Loucy (cell line): Measurements from ENCODE around the gene FGFR2.

Experiments
- H2AFZ ChIP-seq: fragments of 200-600 bp; sonication (generic); 2 replicates; pipeline ENCODE4 v1.6.0; 2016; ENCODE audit warnings: antibody characterized with exemption, mild to moderate bottlenecking, low read length, moderate library complexity
- H3F3A ChIP-seq: fragments of 200-600 bp; 2 replicates; pipeline ENCODE4 v1.6.0; 2016; ENCODE audit warnings: antibody characterized with exemption, low read depth, mild to moderate bottlenecking
- H3K27me3 ChIP-seq: fragments of 200-600 bp; sonication (generic); 2 replicates; pipeline ENCODE4 v1.6.1; 2014; ENCODE audit warnings: low read length, mild to moderate bottlenecking; ENCODE audit not compliant: insufficient read depth, poor library complexity, severe bottlenecking
- H3K36me3 ChIP-seq: fragments of 200-600 bp; sonication (generic); 2 replicates; pipeline ENCODE4 v1.6.1; 2016; ENCODE audit warnings: low read length; ENCODE audit not compliant: insufficient read depth
- H3K4me1 ChIP-seq: fragments of 200-600 bp; sonication (generic); 2 replicates; pipeline ENCODE4 v1.5.1; 2014; ENCODE audit warnings: low read length, mild to moderate bottlenecking; ENCODE audit not compliant: insufficient read depth, poor library complexity, severe bottlenecking
- H3K4me2 ChIP-seq: fragments of 200-600 bp; sonication (generic); 2 replicates; pipeline ENCODE4 v1.6.0; 2014; ENCODE audit warnings: antibody characterized with exemption, low read length, low read depth, mild to moderate bottlenecking; ENCODE audit not compliant: poor library complexity, severe bottlenecking
- H3K4me3 ChIP-seq: fragments of 200-600 bp; sonication (generic); 2 replicates; pipeline ENCODE4 v1.5.1; 2014; ENCODE audit warnings: low read length, mild to moderate bottlenecking, mixed read lengths; ENCODE audit not compliant: poor library complexity, severe bottlenecking
- H3K79me2 ChIP-seq: fragments of 200-600 bp; sonication (generic); 2 replicates; pipeline ENCODE4 v1.6.1; 2014; ENCODE audit warnings: low read length; ENCODE audit not compliant: insufficient read depth
- H3K9ac ChIP-seq: fragments of 200-600 bp; sonication (generic); 2 replicates; pipeline ENCODE4 v1.6.0; 2014; ENCODE audit warnings: mild to moderate bottlenecking, low read depth, low read length, moderate library complexity; ENCODE audit not compliant: poor library complexity, severe bottlenecking
- H3K9me2 ChIP-seq: fragments of 200-600 bp; sonication (generic); replicated peaks from 2 replicates; pipeline ENCODE4 v1.6.1; 2016; ENCODE audit warnings: low read depth, low read length, mixed read lengths
- H3K9me3 ChIP-seq: fragments of 200-600 bp; sonication (generic); 2 replicates; pipeline ENCODE4 v1.6.1; 2014; ENCODE audit warnings: mild to moderate bottlenecking, antibody characterized with exemption, low read length, low read depth; ENCODE audit not compliant: insufficient read depth
- H4K20me1 ChIP-seq: fragments of 200-600 bp; sonication (generic); 2 replicates; pipeline ENCODE4 v1.6.0; 2014; ENCODE audit warnings: antibody characterized with exemption, low read length, mild to moderate bottlenecking; ENCODE audit not compliant: insufficient read depth, poor library complexity, severe bottlenecking
- EZH2phosphoT487 ChIP-seq: fragments of 200-600 bp; IDR thresholded peaks from 2 replicates; pipeline ENCODE4 v1.6.1; 2018; ENCODE audit warnings: antibody characterized with exemption, mild to moderate bottlenecking, moderate library complexity, borderline replicate concordance
- TF ChIP-seq, protein P1 (sequence below): fragments of 200-600 bp; sonication (generic); conservative IDR thresholded peaks from 2 replicates; pipeline ENCODE4 v1.5.1; 2014; ENCODE audit warnings: mild to moderate bottlenecking, antibody characterized with exemption, low read length

Gene FGFR2

DNA sequence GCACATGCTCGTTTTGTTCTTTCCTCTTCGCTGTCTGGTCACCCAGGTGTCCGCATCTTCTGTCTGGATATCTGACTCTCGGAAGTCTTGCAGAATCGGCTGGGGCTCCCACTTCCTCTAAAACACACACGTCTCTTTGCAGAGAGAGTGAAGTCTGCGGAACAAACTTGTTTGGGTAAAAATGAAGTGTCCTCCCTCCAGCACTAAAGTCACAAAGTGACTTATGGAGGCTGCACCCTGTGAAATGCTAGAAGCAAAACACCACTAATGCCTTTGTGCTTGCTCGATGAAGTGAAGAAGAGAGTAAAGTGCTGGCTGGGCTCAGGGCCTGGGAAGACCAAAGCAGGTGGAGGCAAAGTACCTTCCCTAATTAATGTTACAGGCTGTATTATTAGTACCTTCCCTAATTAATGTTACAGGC lies 71.4 kb downstream of the FGFR2 start:
- Histone ChIP-seq H3K9ac (no peak overlapping the region), H3K4me1 (no peaks in the 10 kb centered on the region), H3K4me3 (no peak overlapping the region), H3K4me2 (no peak overlapping the region), H3K27me3 (no peaks in the 10 kb centered on the region), H3F3A (no peaks in the 10 kb centered on the region), H4K20me1 (no peaks in the 10 kb centered on the region), H3K36me3 (no peaks in the 10 kb centered on the region), H3K9me3 (no peaks in the 10 kb centered on the region; the same call in 1 of the 2 replicates), H3K79me2 (no peaks in the 10 kb centered on the region), H3K9me2 (no peaks in the 10 kb centered on the region), H2AFZ (no peak overlapping the region)
- TF ChIP-seq EZH2phosphoT487 = no peak
- TF ChIP-seq, protein P1, sequence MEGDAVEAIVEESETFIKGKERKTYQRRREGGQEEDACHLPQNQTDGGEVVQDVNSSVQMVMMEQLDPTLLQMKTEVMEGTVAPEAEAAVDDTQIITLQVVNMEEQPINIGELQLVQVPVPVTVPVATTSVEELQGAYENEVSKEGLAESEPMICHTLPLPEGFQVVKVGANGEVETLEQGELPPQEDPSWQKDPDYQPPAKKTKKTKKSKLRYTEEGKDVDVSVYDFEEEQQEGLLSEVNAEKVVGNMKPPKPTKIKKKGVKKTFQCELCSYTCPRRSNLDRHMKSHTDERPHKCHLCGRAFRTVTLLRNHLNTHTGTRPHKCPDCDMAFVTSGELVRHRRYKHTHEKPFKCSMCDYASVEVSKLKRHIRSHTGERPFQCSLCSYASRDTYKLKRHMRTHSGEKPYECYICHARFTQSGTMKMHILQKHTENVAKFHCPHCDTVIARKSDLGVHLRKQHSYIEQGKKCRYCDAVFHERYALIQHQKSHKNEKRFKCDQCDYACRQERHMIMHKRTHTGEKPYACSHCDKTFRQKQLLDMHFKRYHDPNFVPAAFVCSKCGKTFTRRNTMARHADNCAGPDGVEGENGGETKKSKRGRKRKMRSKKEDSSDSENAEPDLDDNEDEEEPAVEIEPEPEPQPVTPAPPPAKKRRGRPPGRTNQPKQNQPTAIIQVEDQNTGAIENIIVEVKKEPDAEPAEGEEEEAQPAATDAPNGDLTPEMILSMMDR = no peak

DNA sequence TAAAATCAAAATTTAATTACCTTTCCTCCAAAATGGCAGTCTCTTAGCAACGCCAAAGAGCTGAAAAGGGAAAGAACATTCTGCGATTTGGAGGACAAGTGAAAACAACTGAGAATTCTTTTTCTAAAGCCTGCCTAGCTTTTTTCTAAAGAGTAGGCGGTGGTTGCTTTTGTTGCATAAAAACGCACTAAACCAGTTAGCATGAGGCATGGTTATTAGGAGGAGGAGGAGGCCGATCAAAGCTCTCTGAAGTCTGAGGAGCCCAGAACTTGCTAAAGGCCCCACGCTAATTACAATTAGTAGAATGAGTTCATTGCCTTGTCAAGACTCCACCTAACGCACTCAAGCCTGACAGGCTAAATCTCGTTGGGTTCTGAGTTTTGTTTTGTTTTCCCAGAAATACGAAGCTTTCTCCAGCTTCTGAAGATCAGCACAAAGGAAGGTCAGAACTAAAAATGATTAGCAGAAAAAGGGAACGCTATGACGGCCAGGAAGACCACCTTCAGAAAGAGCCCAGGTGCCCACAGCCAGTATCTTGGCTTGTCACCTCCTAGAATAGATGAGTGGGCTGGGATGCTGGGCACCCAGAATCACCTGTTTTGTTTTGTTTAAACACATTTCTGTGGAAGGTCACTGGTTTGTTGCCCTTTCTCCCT lies 72.0 kb downstream of the FGFR2 start:
- no peak overlapping the region for H3K9ac ChIP-seq
- H3K4me3 ChIP-seq = no peak overlapping the region
- no peaks in the 10 kb centered on the region for H3F3A ChIP-seq
- no peaks in the 10 kb centered on the region for H3K9me2 ChIP-seq
- H3K27me3 ChIP-seq = no peaks in the 10 kb centered on the region
- no peak overlapping the region for H2AFZ ChIP-seq
- H3K36me3 ChIP-seq = no peaks in the 10 kb centered on the region
- no peaks in the 10 kb centered on the region; the same call in 1 of the 2 replicates for H3K9me3 ChIP-seq
- TF ChIP-seq EZH2phosphoT487 = no peak
- TF ChIP-seq, protein P1 = no peak
- no peaks in the 10 kb centered on the region for H4K20me1 ChIP-seq
- H3K4me1 ChIP-seq = no peaks in the 10 kb centered on the region
- no peak overlapping the region for H3K4me2 ChIP-seq
- no peaks in the 10 kb centered on the region for H3K79me2 ChIP-seq

GRCh38 chr10:121525251-121526134 lies 72.8 kb downstream of the FGFR2 start:
- H3K4me3 ChIP-seq = no peak overlapping the region
- H3K9ac ChIP-seq = no peak overlapping the region
- no peaks in the 10 kb centered on the region for H3F3A ChIP-seq
- no peaks in the 10 kb centered on the region for H3K9me2 ChIP-seq
- H3K79me2 ChIP-seq = no peaks in the 10 kb centered on the region
- no peaks in the 10 kb centered on the region for H3K27me3 ChIP-seq
- no peaks in the 10 kb centered on the region; the same call in 1 of the 2 replicates for H3K9me3 ChIP-seq
- H2AFZ ChIP-seq = no peak overlapping the region
- H3K4me2 ChIP-seq = no peak overlapping the region
- no peaks in the 10 kb centered on the region for H3K4me1 ChIP-seq
- H4K20me1 ChIP-seq = no peaks in the 10 kb centered on the region
- TF ChIP-seq, protein P1 = no peak
- no peak for TF ChIP-seq EZH2phosphoT487
- no peaks in the 10 kb centered on the region for H3K36me3 ChIP-seq
